GM12891 (cell line): ENCODE results near the gene SSR2.

Source experiments
- DNase-seq: peaks from one replicate; pipeline ENCODE4 v3.0.0; 2011; ENCODE audit warnings: low spot score; ENCODE audit not compliant: insufficient read length
- FAIRE-seq: peaks from 2 replicates; lab custom pipeline; 2011; peaks lifted over from hg19 to GRCh38; lab: Jason Lieb, UNC
- PAX5 ChIP-seq: IDR thresholded peaks from 2 replicates; pipeline ENCODE4 v1.6.1; 2011; ENCODE audit warnings: low read length, moderate library complexity, mild to moderate bottlenecking; ENCODE audit not compliant: insufficient read depth, severe bottlenecking
- POLR2A ChIP-seq: IDR thresholded peaks from 2 replicates; pipeline ENCODE4 v1.6.1; 2011; ENCODE audit warnings: low read depth, low read length, control low read depth
- POLR2AphosphoS5 ChIP-seq: IDR thresholded peaks from 2 replicates; pipeline ENCODE4 v1.6.1; 2011; ENCODE audit warnings: low read depth, low read length, control low read depth
- POU2F2 ChIP-seq: IDR thresholded peaks from 2 replicates; pipeline ENCODE4 v1.6.1; 2011; ENCODE audit warnings: low read depth, mild to moderate bottlenecking, control low read depth, low read length, moderate library complexity
- SPI1 ChIP-seq: IDR thresholded peaks from 2 replicates; pipeline ENCODE4 v1.6.1; 2011; ENCODE audit warnings: low read depth, low read length, control low read depth
- TAF1 ChIP-seq: IDR thresholded peaks from 2 replicates; pipeline ENCODE4 v1.6.1; 2011; ENCODE audit warnings: low read depth, low read length, control low read depth

SSR2 gene

GRCh38 chr1:155968051-155968400, 52.7 kb downstream of the SSR2 start:
- DNase-seq (no peak), FAIRE-seq (no peak)
- no peak for TF ChIP-seq TAF1
- TF ChIP-seq PAX5, result no peak
- no peak for TF ChIP-seq POLR2AphosphoS5
- TF ChIP-seq POU2F2, result no peak
- no peak for TF ChIP-seq POLR2A
- no peak for TF ChIP-seq SPI1

- FAIRE-seq (peak; percentile 28), DNase-seq (no peak)
- TF ChIP-seq TAF1, result no peak
- TF ChIP-seq PAX5, result no peak
- TF ChIP-seq POLR2A, result no peak
Observed at GRCh38 chr1:155967341-155968050, 53.3 kb downstream of the SSR2 start.

- DNase-seq, result no peak
- FAIRE-seq, result no peak
- TF ChIP-seq POLR2A (no peak), SPI1 (no peak), PAX5 (no peak), POLR2AphosphoS5 (no peak), POU2F2 (no peak), TAF1 (no peak)
Observed at GRCh38 chr1:155966750-155967149, 54.0 kb downstream of the SSR2 start.

GRCh38 chr1:155966135-155966534, 54.6 kb downstream of the SSR2 start:
- FAIRE-seq (no peak), DNase-seq (no peak)
- TF ChIP-seq POU2F2, result no peak
- no peak for TF ChIP-seq TAF1
- no peak for TF ChIP-seq POLR2AphosphoS5
- TF ChIP-seq POLR2A, result no peak
- no peak for TF ChIP-seq SPI1
- TF ChIP-seq PAX5, result no peak

GRCh38 chr1:155964193-155964592, 56.6 kb downstream of the SSR2 start:
- TF ChIP-seq SPI1 (no peak), POLR2AphosphoS5 (no peak), TAF1 (no peak), PAX5 (no peak), POU2F2 (no peak), POLR2A (no peak)
- DNase-seq (no peak), FAIRE-seq (no peak)

GRCh38 chr1:155962599-155963211, 58.0 kb downstream of the SSR2 start:
- no peak for DNase-seq
- TF ChIP-seq POLR2AphosphoS5 (no peak), PAX5 (no peak), TAF1 (no peak), POLR2A (no peak), POU2F2 (no peak), SPI1 (no peak)
- no peak for FAIRE-seq

GRCh38 chr1:155961937-155962336, 58.8 kb downstream of the SSR2 start:
- TF ChIP-seq TAF1 (no peak), POLR2AphosphoS5 (no peak), SPI1 (no peak), PAX5 (no peak), POU2F2 (no peak), POLR2A (no peak)
- FAIRE-seq (no peak), DNase-seq (no peak)

GRCh38 chr1:155960081-155960745, 60.5 kb downstream of the SSR2 start:
- no peak for DNase-seq
- no peak for FAIRE-seq
- TF ChIP-seq POU2F2 (no peak), PAX5 (no peak), POLR2A (no peak), POLR2AphosphoS5 (no peak), SPI1 (no peak), TAF1 (no peak)
